ENCODE data around the gene IL5RA. TPM values are rescaled to one million over a fixed set of nuclear protein-coding genes. Genes with fewer than 3 reads are reported as not detected.

The IL5RA gene
- total RNA-seq, 2 donors from 2014 or later, result 1.8 TPM; not detected in 1

DNA sequence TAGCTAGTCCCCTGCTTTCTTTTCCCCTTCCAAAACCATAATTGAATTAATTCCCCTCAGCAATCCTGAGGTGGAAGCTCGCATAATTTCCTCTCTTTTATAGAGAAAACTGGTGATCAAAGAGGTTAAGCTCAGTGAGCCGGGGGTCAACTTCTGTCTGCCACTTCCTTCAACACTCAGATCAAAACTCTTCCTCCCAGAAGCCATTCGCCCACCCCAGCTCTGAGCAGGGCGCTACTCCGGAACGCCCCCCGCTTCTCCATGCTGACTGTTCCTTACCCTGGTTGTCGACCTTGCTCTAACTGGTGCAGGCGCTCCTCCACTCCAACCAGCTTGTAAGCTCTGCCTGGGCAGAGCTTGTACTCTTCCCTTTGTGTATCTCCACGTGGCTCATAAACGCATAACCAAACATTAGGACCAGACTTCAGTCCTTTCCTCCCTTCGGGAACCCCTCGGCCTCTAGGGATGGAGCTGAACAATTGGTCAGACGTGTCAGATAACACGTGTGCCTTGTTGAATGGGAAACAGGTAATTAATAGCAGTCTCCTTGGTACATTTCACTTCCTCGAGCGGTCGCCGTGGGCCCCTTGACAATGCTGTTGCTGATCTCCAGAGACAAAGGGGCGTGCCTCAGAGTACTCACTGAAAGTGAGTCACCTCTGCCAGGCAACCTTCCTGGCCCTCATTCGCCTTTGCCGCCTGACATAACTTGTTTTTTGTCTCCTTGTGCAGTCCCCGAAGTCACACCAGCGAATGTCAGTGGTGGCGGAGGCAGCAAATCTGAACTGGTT lies 71.8 kb downstream of the IL5RA start:
- TF ChIP-seq, protein P1, sequence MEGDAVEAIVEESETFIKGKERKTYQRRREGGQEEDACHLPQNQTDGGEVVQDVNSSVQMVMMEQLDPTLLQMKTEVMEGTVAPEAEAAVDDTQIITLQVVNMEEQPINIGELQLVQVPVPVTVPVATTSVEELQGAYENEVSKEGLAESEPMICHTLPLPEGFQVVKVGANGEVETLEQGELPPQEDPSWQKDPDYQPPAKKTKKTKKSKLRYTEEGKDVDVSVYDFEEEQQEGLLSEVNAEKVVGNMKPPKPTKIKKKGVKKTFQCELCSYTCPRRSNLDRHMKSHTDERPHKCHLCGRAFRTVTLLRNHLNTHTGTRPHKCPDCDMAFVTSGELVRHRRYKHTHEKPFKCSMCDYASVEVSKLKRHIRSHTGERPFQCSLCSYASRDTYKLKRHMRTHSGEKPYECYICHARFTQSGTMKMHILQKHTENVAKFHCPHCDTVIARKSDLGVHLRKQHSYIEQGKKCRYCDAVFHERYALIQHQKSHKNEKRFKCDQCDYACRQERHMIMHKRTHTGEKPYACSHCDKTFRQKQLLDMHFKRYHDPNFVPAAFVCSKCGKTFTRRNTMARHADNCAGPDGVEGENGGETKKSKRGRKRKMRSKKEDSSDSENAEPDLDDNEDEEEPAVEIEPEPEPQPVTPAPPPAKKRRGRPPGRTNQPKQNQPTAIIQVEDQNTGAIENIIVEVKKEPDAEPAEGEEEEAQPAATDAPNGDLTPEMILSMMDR (IDR thresholded peaks at IDR 0.05), result no peak
- Histone ChIP-seq H3K36me3 (peaks cover 26% of the 10 kb centered on the region), H3K27ac (no peak overlapping the region), H3K27me3 (replicated peaks; ENCODE audit: insufficient read depth) (no peaks in the 10 kb centered on the region), H3K9me3 (no peaks in the 10 kb centered on the region), H3K4me3 (no peak overlapping the region), H3K4me1 (ENCODE audit: control insufficient read depth in 1 of 2, low read depth in 2 of 2) (no peaks in the 10 kb centered on the region)
- DNase-seq (ENCODE audit: low spot score) (no peak), ATAC-seq (ENCODE audit: insufficient number of reproducible peaks, low FRiP score, low read depth) (no peak)

DNA sequence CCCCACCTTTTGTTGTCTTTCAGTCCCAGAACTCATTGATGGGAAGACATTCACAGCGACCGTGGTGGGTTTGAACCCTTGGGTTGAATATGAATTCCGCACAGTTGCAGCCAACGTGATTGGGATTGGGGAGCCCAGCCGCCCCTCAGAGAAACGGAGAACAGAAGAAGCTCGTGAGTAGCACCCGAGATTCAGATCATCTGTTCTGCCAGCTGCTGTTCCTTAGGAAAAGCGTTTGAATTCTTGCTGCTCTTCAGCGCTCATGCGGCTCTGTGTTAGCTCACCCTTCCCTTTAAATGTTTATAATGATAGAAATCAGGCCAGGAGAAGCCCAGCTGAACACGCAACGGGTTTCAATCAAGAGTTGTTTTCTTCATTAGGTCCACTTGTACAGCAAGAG lies 73.0 kb downstream of the IL5RA start:
- no peak for DNase-seq (ENCODE audit: low spot score)
- peaks cover 16% of the 10 kb centered on the region for H3K36me3 ChIP-seq
- H3K4me1 ChIP-seq (ENCODE audit: control insufficient read depth in 1 of 2, low read depth in 2 of 2), result no peaks in the 10 kb centered on the region
- H3K4me3 ChIP-seq, result no peak overlapping the region
- ATAC-seq (ENCODE audit: insufficient number of reproducible peaks, low FRiP score, low read depth), result no peak
- no peaks in the 10 kb centered on the region for H3K27me3 ChIP-seq (replicated peaks; ENCODE audit: insufficient read depth)
- H3K27ac ChIP-seq, result no peak overlapping the region
- TF ChIP-seq, protein P1 (IDR thresholded peaks at IDR 0.05), result no peak
- H3K9me3 ChIP-seq, result no peaks in the 10 kb centered on the region

DNA sequence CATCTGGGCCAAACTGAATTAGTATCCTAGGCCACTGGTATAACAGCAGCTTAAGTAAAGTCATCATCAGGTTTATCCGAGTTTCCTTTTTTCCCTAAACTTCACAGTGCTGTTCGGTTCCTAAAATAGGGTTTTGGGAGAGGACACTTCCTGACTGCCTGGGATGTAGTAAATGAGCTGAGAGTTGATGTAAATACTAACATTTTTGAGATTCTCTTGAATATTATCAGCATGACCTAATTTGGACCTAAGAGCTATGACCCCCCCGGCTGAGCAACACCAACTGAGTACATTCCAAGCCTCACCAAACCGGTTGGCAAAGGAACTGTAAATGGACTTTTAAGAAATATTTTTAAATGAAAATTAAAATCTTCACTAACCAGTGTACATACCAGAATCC lies 78.8 kb downstream of the IL5RA start:
- H3K27me3 ChIP-seq (replicated peaks; ENCODE audit: insufficient read depth), result no peaks in the 10 kb centered on the region
- TF ChIP-seq, protein P1 (IDR thresholded peaks at IDR 0.05), result no peak
- no peaks in the 10 kb centered on the region for H3K9me3 ChIP-seq
- DNase-seq (ENCODE audit: low spot score) (no peak), ATAC-seq (ENCODE audit: insufficient number of reproducible peaks, low FRiP score, low read depth) (no peak)
- H3K4me1 ChIP-seq (ENCODE audit: control insufficient read depth in 1 of 2, low read depth in 2 of 2), result no peaks in the 10 kb centered on the region
- no peak overlapping the region for H3K27ac ChIP-seq
- H3K4me3 ChIP-seq, result no peak overlapping the region
- H3K36me3 ChIP-seq, result peaks cover 12% of the 10 kb centered on the region

GRCh38 chr3:3027976-3028567 lies 82.1 kb downstream of the IL5RA start:
- Histone ChIP-seq H3K36me3 (no peaks in the 10 kb centered on the region), H3K4me1 (ENCODE audit: control insufficient read depth in 1 of 2, low read depth in 2 of 2) (no peaks in the 10 kb centered on the region), H3K4me3 (no peak overlapping the region), H3K27me3 (replicated peaks; ENCODE audit: insufficient read depth) (no peaks in the 10 kb centered on the region), H3K9me3 (no peaks in the 10 kb centered on the region), H3K27ac (no peak overlapping the region)
- TF ChIP-seq, protein P1 (IDR thresholded peaks at IDR 0.05), result no peak
- ATAC-seq (ENCODE audit: insufficient number of reproducible peaks, low FRiP score, low read depth), result no peak
- DNase-seq (ENCODE audit: low spot score), result no peak

DNA sequence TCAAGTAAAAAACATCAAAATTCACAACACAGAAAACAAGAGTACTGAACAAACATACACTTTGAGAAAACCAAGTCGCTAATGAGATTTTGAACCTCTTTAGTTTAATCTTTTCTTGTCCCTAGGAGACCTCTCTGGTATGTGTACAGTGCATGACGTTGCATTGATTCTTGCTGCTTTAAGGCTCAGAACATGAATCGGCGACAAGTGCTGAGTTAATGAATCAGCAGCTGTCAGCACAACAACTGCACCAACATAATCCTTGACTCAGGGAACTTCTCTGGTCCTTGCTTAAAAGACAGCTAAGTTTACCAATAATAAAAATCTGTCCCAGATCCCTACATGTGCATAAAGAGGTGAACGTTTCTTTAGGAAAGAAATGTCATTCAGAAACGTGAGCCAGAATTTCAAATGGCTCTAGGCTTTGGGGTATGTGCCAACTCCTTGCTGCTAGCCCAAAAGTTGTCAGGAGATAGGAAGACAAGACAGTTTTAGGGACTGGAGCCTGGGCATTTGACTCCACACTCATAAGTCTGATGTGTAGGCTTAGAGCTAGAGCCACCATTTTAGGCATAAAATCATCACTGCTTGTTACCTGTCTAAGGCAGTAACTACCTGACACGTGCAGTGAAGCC lies 86.9 kb downstream of the IL5RA start:
- Histone ChIP-seq H3K4me3 (no peak overlapping the region), H3K27me3 (replicated peaks; ENCODE audit: insufficient read depth) (no peaks in the 10 kb centered on the region), H3K27ac (no peak overlapping the region), H3K9me3 (no peaks in the 10 kb centered on the region), H3K36me3 (no peaks in the 10 kb centered on the region), H3K4me1 (ENCODE audit: control insufficient read depth in 1 of 2, low read depth in 2 of 2) (no peaks in the 10 kb centered on the region)
- TF ChIP-seq, protein P1 (IDR thresholded peaks at IDR 0.05), result no peak
- ATAC-seq (ENCODE audit: insufficient number of reproducible peaks, low FRiP score, low read depth), result no peak
- DNase-seq (ENCODE audit: low spot score), result no peak
